Right renal pelvis (tissue), 4 donors: ENCODE data around the gene TECTA. TPM values are rescaled to one million over a fixed set of nuclear protein-coding genes. Genes with fewer than 3 reads are reported as not detected.
"Not testable (repeated sequence)": the region's sequence is repeated elsewhere in the genome, so short reads cannot be mapped to it uniquely, and the experiment has no call there.

ENCODE experiments used
- DNase-seq, 4 donors: peaks; one replicate each; pipeline ENCODE4 v3.0.0-alpha.2; 2013; ENCODE audit warnings: low read depth in 4 of 4, low spot score in 3 of 4, missing footprints in 1 of 4
- polyA plus RNA-seq, 4 donors: library from polyadenylated mRNA; unstranded; fragments of 120-200 nt; gene quantifications; one replicate each; pipeline ENCODE4 v1.2.1, GENCODE V29; 2013; ENCODE audit not compliant: insufficient read length in 4 of 4

The TECTA gene
- polyA plus RNA-seq, 4 donors: 2.0 to 2.2 (median 2.1) TPM

DNA sequence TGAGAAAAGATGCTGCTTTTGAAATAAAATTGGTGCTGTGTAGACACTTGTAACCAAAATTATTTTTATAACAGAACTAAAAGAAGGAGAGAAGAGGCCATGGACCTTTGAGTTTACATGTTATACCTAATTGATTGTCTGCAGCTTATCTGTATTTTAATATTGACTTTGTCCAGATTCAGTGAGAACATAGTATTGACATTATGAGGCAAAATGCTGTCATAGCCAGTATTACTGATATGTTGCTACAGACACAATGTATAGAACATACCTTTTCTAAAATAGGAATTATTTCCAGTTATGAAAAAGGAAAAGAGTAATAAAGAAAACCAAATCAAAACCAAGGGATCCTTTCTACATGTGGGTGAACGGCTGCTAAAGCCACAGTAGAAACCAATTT, 11.5 kb upstream of the TECTA start:
- no peak for DNase-seq

DNA sequence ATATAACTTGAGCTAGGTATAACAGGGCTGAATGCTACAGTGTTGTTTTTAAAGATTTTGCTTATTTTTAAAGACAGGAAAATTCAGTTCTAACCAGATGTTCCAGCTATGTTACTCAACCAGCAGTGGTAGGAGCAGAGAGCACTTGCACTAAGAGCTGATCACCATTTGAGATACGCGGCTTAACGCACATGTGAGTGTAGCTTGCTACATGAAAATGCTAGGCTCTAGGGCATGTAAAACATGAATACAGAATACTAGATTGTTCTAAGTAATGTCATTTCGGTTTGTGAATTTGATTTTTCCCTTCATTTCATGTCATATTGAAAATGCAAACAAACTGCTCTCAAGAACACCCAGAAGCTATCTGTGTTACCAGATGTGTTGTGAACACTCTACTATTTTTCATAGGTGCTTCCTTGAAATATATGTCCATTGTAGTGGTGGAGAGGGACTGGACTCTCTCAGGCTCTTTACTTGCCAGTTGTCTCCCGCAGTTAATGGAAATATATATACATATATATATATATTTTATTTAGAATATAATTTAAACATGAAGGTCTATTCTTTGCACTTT, 10.8 kb upstream of the TECTA start:
- no peak for DNase-seq

DNA sequence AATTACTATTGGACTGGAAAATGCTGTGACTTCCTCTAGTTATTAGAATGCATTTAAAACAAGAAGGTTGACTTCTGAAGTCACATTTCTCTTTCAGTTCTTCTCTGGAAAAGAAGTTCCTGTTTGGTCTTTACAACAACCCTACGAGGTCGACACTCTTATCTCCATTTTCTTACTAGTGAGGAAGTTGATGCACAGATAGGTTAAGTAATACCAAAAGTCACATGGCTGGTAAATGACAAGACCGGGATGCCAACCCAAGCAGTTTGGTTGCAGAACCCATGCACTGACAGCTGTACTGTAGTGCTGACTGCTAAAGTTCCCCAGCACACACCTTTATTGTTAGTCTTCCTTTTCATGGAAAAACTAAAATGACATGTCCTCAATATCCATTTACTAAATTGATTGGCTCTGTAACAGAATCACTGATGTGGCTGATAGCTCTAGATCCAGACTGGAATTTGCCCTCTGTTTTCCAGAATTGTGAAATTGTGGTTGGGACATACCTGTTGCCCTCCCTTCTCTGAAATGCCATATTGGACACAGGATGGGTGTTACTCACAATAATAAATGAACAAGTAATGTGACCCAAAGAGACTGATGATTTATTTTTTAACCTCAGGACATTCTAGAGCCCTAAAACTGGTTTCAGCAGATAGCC, 9.4 kb upstream of the TECTA start:
- DNase-seq: no peak

DNA sequence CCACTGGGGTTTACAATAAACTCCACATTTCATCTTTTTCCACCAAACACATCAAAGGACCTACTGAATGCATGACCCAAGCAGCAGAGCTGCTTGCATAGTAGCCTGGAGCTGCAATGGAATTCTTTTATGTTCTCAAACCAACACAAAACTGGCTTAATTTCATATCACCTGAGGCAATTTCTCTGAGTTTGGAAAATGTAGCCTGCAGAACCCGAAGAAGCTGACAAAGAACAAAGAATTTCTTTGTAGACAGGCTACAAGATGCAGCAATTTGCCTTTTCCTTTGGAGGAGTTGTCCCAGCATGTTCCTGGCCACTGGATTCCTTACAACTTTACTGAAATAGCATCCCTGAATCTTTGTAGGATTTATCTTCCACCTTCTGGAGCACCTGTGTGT, 5.5 kb upstream of the TECTA start:
- no peak for DNase-seq

DNA sequence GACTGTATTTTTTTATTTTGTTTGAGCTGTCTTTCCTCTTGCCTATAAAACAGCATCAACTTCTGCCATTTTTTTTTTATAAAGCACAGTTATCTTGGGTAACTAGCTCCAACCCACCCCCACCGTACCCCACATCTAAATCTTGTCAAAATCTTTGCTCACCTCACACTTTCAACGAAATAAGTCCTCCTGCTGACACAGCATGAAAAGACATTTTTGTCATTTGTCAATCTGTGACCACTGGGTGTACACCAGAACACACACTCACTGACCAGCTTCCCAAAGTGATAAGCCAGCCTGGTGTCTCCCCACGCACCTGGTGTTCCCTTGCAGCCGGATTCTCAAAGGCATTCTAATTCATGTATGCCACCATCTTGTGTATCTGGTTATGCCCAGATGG, 1.7 kb upstream of the TECTA start:
- no peak for DNase-seq

DNA sequence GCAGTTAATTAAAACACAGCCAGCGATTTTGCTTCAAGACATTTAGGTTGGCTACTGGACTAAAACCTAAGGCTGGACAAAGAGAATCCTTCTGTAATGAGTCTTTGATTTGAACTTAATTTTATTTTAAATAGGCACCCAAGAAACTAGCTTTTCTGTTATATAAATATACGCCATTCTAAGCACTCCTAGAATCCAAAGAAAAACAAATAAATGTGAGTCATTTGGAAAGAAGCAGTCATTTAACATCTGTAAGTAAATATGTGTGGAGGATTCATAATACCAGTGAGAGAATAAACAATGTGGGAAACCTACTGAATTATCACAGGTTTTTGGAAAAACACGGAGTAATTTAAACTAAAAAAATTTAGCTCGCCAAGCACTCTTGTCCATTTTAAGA, 1.2 kb upstream of the TECTA start:
- no peak for DNase-seq

DNA sequence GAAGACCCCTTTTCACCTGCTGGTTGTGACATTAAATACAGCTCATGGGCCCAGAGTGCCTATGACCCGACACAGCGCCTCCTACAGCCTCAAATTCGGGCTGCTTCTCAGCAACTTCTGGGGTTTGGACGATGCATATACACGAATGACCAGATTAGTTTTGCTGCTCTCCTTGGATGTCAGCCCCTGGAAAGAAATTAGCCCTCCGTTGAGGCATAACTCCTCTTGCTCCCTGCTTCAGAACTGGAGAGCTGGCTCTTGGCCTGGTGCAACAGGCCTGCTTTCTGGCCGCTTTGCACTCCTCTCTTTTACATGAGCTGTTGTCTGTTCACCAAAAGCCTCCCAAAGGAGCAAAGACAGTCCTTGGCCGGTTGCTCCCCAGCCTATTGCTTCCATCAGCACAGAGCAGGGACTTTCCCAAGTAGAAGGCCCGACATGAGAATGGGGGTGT, 3.3 kb downstream of the TECTA start:
- no peak for DNase-seq

DNA sequence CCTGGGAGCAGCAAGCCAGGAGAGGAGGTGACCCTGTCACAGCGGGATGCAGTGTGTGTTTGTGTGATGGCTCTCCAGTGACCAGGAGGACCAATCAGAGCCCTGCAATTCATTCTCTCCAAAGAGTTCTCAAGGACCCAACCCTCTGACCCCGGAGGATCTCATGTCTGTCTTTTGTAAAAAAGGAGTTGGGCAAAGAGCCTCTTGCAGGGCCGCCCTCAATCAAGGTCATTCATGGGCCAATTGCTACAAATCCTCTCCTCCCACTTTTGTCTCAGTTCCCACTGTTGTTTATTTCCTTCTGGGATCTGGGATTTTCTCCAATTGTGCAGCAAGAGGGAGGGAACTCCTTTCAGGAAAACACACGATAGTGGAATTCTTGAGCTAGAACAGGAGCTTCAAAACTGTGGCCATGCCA, 4.0 kb downstream of the TECTA start:
- peak in 2 of 4 donors; percentile 25 to 38 for DNase-seq

DNA sequence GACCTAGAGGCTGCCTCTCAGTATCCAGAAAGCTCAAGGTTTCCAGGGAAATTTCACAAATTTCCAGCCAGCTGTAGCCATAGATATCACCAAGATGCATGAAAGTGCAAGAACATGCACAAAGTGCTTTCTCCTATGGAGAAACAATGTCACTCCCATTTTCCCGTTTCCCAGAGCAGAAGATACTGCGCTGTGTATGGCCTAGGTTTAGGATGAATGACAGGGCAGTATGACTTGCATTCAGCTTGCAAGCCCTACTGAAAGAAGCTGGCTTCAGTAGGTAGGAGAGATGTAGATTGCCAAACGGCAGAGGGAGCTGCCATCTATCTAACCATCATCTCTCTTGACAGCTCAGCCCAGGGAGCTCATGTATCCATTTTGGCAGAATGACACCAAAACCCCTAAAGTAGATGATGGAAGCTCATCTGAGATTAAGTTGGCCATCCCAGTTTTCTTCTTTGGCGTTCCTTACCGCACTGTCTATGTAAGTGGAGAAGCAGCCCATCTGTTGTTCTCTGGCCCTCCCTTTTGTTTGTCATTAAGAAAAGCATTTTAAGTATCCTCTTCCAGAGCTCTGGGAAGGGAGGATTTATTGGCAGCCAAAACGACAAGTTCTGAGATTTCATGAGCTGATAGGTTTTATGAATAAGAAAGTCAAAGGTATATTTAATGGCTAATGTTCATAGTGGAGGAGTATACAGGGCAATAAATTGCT, 4.6 kb downstream of the TECTA start:
- peak in 2 of 4 donors; percentile 11 to 36 for DNase-seq

DNA sequence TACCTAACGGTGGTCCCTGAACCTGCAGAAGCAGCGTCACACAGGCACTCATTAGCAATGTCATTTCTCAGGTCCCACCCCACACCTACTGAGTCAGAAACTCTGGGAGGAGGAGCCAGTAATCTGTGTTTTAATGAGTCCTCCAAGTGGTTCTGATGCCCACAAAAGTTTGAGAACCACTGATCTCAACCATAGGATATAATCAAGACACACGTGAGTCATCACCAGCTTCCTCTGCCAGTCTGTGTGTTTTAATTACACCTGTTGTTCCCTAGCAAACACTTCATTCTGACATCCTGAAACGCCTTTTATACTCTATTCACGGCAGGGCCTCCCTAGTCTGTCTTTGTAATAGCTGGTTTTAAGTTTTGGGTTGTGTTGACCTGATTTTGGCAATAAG, 5.8 kb downstream of the TECTA start:
- DNase-seq: no peak

DNA sequence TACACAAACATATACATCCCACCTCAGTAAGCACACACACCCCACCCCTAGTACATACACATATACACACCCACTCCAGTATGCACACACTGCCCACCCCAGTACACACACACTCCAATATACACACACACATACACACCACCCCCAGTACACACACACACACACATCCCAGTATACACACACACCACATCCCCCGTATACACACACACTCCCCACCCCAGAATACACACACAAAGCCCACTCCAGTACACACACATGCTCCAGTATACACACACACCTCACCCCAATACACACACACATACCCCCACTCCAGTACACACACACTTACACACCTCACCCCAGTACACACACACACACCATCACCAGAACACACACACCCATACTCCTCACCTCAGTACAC, 7.4 kb downstream of the TECTA start:
- no peak for DNase-seq

DNA sequence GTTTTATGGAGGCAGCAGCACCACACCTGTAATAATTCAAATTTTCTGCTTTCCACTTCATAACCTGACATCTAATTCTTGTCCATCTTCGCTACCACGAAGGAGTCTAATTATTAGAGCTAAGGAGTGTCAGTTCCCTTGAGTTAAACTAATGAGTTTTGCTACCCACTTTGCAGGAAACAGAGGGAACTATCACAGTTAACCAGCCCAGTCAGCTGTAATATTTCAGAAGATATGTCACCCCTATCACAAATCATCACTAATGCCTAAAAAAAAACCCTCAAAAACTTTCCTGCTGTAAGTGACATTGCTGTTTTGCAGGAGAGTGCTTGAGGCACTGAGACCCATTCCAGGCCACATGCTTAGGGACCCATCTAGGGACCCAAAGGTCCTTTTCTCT, 8.4 kb downstream of the TECTA start:
- no peak for DNase-seq

DNA sequence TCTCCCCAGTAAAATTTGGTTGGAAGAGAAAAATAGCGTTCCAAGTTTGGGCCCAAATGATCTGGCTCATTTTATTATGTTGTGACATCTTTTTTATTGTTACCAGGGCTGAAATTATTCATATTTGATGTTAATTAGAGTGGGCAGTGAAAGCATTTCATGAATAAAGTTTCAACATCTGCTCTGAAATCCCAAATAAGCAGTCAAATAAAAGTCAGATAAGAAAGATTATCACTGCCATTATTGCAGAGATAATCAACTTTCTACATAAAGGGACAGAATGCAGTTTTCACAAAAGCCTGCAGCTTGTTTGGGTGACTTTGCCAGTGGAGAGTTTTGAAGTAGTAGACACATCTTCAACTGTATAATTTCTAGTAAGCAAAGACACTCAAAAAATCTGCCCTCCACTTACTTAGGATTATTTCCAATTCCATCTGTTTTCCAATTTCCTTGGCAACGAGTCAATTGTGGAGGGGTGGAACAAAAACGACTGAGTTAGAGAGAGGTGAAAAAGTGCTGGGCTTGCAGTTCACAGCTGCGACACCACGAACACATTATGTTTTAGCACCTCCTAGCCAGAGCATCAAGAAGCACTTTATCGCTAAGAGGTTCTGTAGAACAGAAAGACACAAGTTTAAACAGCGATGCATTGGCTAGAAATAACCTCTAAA, 9.0 kb downstream of the TECTA start:
- DNase-seq: no peak

DNA sequence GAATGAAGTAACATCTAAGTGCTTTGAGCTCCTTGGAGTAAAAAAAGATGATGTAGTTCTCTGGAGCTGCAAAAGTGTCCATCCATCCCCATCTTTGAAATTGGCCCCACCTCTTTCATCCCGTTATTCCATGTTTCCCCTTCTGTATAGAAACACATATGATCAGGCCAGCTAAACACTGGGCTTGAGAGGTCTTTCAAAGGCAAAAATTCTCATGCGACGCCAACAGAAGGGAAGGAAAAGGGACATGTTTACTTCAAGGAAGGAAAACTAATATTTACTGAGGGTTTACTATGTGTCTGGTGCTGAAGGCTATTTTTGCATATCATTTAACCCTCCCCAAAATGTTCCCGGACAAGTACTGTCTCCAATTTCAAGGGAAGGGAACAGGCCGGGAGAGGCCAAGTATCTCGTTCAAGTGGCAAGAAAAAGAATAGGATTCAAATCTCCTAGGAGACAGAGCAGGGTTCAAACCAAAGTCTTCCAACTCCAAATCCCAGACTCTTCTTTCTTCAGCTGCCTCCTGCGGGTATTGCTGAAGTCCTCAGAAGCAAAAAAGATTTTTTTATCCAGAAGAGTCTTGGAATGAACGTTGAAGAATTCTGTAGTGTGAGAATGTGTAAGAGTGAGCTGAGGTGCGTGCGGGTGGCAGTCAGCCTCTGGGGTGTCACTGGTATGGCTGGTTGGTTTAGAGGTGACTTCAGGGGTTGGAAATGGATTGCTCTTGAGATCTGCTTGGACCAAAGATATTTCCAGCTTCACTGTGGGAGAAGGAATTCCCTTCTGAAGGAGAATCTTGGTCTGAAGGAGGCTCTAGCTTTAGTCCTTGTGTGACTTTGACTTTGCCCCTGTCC, 10.1 kb downstream of the TECTA start:
- DNase-seq: no peak

DNA sequence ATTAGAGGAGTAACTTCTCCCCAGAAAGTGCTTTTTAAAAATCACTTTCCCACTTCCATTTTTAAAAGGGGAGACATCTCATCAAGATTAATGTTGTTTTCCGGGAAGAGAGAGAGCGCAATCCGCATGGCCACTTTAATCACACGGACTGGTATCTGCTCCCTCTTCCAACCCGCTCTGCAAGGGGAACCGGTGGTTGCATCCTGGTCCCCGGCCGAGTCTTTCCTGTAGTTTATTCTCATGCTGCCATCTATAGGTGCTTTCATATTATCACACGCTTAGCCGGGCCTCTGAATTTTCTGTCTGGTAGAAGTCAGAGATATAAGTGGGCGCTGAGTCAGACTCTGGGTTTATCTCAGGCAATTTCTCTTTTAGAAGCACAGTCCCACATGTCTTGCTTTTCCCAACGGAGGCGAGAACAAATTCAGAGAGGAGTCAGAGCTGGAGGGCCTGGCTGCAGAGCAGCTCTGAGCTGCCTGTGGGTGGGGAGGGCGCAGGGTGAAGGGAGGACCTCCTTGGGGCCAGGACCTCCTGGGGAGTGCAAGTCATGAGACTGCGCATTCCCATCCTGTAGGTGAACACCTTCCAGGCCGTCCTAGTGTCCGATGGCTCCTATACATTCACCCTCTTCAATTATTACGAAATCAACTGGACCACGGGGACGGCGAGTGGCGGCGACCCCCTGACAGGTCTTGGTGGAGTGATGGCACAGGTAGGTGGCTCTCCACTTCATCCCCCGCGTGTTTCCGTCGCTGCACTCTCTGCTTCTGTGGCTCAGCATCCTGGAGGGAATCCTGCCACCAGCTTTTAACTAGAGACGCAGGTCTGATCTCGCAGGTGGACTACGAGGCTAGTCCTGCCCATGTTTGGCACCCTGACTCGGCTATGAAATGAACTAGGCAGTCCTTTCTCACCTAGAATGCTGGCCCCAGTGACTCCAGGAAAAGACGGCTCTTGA, 11.7 kb downstream of the TECTA start:
- DNase-seq: peak in 2 of 4 donors; percentile 18 to 39

DNA sequence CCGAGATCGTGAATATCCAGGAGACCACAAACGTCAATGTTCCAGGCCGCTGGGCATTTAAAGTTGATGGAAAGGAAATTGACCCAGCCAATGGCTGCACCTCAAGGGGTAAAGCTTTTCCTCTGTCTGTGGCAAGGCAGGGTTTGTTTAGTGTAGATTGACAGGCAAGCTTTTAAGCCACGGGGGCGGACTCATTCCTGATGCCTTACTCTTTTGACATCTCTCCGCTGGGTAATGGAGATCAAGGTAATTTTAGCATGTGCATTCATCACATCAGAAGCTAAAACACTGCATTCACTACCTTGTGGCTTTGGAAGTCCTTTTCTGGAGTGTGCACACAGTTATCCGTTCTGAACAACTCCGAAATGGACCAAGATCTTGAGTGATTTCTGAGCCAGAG, 12.6 kb downstream of the TECTA start:
- DNase-seq: no peak

DNA sequence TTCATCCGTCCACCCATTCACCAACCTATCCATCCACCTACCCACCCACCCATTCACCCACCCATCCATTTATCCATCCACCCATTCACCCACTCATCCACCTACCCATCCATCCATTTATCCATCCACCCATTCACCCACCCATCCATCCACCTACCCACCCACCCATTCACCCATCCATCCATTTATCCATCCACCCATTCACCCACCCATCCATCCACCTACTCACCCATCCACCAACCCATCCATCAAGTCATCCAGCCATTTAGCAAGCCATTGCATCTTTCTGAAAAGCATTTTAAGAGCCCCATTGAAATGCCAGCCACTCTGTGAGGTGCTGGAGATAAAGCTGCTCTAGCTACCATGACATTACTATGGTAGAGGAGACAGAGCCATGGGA, 14.0 kb downstream of the TECTA start:
- DNase-seq: not testable (repeated sequence)

DNA sequence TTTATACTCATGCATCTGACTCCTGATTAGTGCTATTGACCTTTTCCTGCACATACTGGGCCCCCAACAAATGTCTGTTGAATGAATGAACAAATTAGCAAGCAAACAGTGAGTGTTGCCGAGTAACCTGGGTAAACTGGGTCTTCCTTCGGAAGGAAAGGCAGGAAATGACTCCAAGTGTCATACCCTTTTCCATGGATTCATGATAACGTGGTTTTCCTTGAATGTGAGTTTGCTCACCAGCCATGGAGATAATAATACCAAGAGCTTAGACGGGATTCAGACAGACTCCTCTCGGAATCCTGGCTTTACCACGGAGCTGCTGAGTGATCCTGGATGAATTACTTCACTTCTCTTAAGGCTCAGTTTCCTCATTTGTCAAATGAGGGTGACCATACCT, 16.7 kb downstream of the TECTA start:
- DNase-seq: no peak

DNA sequence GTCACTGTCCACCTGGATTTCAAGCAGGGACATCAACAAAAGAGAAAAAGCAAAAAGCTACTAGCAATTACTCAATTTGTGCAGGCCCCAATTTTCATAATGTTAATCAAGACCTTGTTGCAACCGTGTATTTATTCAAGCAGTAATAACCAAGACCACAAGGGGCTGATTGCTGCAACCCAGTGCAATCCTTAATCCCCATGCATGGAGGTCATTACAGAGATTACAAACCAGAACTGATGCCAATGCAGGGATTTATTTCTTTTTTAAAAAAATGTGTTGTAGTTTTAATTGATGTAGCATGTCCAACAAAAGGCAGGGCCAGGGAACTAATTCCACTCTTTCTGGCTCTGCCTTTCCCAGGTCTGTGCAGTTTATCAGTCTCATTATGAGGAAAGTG, 18.4 kb downstream of the TECTA start:
- DNase-seq: no peak
